Measurements from ENCODE around the gene TLE5.

TLE5 gene

DNA sequence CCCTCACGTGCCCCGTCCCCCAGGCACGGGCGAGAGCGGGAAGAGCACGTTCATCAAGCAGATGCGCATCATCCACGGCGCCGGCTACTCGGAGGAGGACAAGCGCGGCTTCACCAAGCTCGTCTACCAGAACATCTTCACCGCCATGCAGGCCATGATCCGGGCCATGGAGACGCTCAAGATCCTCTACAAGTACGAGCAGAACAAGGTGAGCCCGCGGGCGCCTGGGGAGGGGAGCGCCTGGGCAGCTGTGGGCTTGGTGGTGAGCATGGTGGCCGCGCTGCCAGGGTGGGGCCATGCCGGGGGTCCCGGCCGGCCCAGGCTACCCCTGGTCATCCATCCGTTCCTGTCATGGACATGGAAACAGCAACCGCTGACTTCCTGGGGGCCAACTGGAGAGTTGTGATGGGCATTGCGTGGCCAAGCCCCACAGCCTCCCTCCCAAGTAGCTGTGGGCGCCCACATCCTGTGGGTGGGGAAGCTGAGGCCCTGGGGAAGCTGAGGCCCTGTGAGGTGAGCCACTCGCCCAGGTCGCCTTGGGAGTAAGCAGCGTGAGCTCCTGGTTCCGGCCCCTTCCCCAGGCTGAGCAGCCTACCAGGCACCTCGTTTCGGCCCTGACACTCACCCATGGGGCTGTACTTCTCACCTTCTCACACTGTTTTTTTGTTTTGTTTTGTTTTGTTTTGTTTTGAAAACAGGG is 48.0 kb upstream of the TLE5 start:
- no peak for TF ChIP-seq ZNF70 (CRISPR knock-in tag; IDR thresholded peaks at IDR 0.05)
- no peak for TF ChIP-seq GLIS3 (CRISPR knock-in tag; IDR thresholded peaks at IDR 0.05)
- TF ChIP-seq ZFP3 (CRISPR knock-in tag; IDR thresholded peaks at IDR 0.05): no peak
- TF ChIP-seq RARB (CRISPR knock-in tag; IDR thresholded peaks at IDR 0.05): no peak
- TF ChIP-seq ESRRG (CRISPR knock-in tag; IDR thresholded peaks at IDR 0.05): no peak
- TF ChIP-seq TOX (CRISPR knock-in tag; IDR thresholded peaks at IDR 0.05; ENCODE audit: borderline replicate concordance): no peak
- ATAC-seq: no peak

DNA sequence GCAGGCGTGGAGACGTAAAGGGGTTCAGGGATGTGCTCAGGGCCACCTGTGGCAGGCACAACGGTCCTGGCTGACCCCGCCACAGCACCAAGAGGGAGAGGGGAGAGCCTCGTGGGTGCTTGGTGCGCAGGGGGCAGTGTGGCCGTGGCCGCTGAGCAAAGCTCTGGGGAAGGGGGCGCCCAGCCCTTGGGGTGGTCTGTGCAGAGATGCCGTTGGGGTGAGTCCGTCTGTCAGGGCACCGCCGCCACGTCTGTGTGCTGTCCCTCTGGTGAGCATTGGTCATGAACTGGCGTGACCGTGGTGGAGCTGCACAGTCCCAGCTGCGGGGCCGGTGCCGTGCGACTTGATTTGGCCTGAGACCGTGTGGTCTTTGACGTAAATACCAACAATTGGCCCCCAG is 47.2 kb upstream of the TLE5 start:
- TF ChIP-seq OSR1 (CRISPR knock-in tag; IDR thresholded peaks at IDR 0.05) (no peak), ISL1 (CRISPR knock-in tag; IDR thresholded peaks at IDR 0.05) (no peak), ARNTL (CRISPR knock-in tag; IDR thresholded peaks at IDR 0.05; ENCODE audit: borderline replicate concordance, low read depth) (no peak), GLIS3 (CRISPR knock-in tag; IDR thresholded peaks at IDR 0.05) (no peak), CSDC2 (CRISPR knock-in tag; IDR thresholded peaks at IDR 0.05) (no peak), TCF4 (CRISPR knock-in tag; IDR thresholded peaks at IDR 0.05; ENCODE audit: borderline replicate concordance) (no peak), ZC3H10 (CRISPR knock-in tag; IDR thresholded peaks at IDR 0.05) (no peak), RARB (CRISPR knock-in tag; IDR thresholded peaks at IDR 0.05) (no peak), ZNF70 (CRISPR knock-in tag; IDR thresholded peaks at IDR 0.05) (no peak), ESRRG (CRISPR knock-in tag; IDR thresholded peaks at IDR 0.05) (no peak), SNAI2 (CRISPR knock-in tag; IDR thresholded peaks at IDR 0.05) (no peak)
- TF ChIP-seq, protein P1, sequence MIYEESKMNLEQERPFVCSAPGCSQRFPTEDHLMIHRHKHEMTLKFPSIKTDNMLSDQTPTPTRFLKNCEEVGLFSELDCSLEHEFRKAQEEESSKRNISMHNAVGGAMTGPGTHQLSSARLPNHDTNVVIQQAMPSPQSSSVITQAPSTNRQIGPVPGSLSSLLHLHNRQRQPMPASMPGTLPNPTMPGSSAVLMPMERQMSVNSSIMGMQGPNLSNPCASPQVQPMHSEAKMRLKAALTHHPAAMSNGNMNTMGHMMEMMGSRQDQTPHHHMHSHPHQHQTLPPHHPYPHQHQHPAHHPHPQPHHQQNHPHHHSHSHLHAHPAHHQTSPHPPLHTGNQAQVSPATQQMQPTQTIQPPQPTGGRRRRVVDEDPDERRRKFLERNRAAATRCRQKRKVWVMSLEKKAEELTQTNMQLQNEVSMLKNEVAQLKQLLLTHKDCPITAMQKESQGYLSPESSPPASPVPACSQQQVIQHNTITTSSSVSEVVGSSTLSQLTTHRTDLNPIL (CRISPR knock-in tag; IDR thresholded peaks at IDR 0.05; ENCODE audit: low read depth): no peak
- TF ChIP-seq, protein P2, sequence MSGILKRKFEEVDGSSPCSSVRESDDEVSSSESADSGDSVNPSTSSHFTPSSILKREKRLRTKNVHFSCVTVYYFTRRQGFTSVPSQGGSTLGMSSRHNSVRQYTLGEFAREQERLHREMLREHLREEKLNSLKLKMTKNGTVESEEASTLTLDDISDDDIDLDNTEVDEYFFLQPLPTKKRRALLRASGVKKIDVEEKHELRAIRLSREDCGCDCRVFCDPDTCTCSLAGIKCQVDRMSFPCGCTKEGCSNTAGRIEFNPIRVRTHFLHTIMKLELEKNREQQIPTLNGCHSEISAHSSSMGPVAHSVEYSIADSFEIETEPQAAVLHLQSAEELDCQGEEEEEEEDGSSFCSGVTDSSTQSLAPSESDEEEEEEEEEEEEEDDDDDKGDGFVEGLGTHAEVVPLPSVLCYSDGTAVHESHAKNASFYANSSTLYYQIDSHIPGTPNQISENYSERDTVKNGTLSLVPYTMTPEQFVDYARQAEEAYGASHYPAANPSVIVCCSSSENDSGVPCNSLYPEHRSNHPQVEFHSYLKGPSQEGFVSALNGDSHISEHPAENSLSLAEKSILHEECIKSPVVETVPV (CRISPR knock-in tag; IDR thresholded peaks at IDR 0.05): no peak
- TF ChIP-seq, protein P3, sequence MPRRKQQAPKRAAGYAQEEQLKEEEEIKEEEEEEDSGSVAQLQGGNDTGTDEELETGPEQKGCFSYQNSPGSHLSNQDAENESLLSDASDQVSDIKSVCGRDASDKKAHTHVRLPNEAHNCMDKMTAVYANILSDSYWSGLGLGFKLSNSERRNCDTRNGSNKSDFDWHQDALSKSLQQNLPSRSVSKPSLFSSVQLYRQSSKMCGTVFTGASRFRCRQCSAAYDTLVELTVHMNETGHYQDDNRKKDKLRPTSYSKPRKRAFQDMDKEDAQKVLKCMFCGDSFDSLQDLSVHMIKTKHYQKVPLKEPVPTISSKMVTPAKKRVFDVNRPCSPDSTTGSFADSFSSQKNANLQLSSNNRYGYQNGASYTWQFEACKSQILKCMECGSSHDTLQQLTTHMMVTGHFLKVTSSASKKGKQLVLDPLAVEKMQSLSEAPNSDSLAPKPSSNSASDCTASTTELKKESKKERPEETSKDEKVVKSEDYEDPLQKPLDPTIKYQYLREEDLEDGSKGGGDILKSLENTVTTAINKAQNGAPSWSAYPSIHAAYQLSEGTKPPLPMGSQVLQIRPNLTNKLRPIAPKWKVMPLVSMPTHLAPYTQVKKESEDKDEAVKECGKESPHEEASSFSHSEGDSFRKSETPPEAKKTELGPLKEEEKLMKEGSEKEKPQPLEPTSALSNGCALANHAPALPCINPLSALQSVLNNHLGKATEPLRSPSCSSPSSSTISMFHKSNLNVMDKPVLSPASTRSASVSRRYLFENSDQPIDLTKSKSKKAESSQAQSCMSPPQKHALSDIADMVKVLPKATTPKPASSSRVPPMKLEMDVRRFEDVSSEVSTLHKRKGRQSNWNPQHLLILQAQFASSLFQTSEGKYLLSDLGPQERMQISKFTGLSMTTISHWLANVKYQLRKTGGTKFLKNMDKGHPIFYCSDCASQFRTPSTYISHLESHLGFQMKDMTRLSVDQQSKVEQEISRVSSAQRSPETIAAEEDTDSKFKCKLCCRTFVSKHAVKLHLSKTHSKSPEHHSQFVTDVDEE (CRISPR knock-in tag; IDR thresholded peaks at IDR 0.05): no peak
- TF ChIP-seq, protein P4, sequence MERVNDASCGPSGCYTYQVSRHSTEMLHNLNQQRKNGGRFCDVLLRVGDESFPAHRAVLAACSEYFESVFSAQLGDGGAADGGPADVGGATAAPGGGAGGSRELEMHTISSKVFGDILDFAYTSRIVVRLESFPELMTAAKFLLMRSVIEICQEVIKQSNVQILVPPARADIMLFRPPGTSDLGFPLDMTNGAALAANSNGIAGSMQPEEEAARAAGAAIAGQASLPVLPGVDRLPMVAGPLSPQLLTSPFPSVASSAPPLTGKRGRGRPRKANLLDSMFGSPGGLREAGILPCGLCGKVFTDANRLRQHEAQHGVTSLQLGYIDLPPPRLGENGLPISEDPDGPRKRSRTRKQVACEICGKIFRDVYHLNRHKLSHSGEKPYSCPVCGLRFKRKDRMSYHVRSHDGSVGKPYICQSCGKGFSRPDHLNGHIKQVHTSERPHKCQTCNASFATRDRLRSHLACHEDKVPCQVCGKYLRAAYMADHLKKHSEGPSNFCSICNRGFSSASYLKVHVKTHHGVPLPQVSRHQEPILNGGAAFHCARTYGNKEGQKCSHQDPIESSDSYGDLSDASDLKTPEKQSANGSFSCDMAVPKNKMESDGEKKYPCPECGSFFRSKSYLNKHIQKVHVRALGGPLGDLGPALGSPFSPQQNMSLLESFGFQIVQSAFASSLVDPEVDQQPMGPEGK (CRISPR knock-in tag; IDR thresholded peaks at IDR 0.05; ENCODE audit: borderline replicate concordance): no peak
- no peak for ATAC-seq

DNA sequence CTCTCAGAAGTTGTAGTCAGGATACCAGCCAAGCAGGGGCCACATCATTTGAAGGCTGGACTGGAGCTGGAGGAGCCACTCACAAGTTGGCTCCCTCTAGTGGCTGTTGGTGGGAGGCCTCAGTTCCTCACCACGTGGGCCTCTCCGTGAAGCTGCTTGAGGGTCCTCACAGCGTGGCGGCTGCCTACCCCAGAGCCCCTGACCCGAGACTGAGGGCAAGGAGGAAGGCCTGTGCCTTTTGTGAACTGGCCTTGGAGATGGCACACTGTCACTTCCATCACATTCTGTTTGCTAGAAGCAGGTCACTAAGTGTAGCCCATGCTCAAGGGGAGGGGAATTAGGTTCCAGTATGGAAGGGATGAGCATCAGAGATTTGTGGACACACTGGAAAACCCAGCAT is 46.5 kb upstream of the TLE5 start:
- ATAC-seq: peak; percentile 90

DNA sequence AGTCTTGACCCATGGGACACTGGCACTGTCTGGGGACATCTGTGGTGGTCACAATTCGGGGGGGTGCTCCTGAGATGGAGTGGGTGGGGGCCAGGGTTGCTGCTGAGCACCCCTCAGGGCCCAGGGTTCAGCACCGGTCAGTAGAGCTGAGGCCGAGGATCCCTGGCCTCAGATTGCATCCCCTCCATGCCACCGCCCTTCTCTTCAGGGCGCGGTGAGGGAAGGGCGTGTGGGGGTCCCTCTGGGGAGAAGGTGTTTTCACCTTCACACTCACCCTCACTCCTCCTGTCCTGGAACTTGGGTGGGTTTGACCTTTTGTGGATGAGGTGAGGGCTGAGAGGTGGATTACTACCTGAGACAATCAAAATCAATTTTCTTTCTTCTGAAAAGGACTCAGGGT is 45.4 kb upstream of the TLE5 start:
- no peak for ATAC-seq
- no peak for TF ChIP-seq ARNTL (CRISPR knock-in tag; IDR thresholded peaks at IDR 0.05; ENCODE audit: borderline replicate concordance, low read depth)
- TF ChIP-seq, protein P5, sequence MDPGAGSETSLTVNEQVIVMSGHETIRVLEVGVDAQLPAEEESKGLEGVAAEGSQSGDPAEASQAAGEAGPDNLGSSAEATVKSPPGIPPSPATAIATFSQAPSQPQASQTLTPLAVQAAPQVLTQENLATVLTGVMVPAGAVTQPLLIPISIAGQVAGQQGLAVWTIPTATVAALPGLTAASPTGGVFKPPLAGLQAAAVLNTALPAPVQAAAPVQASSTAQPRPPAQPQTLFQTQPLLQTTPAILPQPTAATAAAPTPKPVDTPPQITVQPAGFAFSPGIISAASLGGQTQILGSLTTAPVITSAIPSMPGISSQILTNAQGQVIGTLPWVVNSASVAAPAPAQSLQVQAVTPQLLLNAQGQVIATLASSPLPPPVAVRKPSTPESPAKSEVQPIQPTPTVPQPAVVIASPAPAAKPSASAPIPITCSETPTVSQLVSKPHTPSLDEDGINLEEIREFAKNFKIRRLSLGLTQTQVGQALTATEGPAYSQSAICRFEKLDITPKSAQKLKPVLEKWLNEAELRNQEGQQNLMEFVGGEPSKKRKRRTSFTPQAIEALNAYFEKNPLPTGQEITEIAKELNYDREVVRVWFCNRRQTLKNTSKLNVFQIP (CRISPR knock-in tag; IDR thresholded peaks at IDR 0.05; ENCODE audit: borderline replicate concordance, low read depth): no peak
- no peak for TF ChIP-seq PPARA (CRISPR knock-in tag; IDR thresholded peaks at IDR 0.05; ENCODE audit: borderline replicate concordance)
- TF ChIP-seq ZFP30 (CRISPR knock-in tag; IDR thresholded peaks at IDR 0.05): no peak
- TF ChIP-seq, protein P1 (CRISPR knock-in tag; IDR thresholded peaks at IDR 0.05; ENCODE audit: low read depth): no peak
- no peak for TF ChIP-seq ESRRG (CRISPR knock-in tag; IDR thresholded peaks at IDR 0.05)
- no peak for TF ChIP-seq BACH2 (CRISPR knock-in tag; IDR thresholded peaks at IDR 0.05; ENCODE audit: borderline replicate concordance)
- TF ChIP-seq, protein P3 (CRISPR knock-in tag; IDR thresholded peaks at IDR 0.05): no peak
- TF ChIP-seq ZC3H10 (CRISPR knock-in tag; IDR thresholded peaks at IDR 0.05): no peak
- no peak for TF ChIP-seq CSDC2 (CRISPR knock-in tag; IDR thresholded peaks at IDR 0.05)
- TF ChIP-seq ZFP3 (CRISPR knock-in tag; IDR thresholded peaks at IDR 0.05): no peak

More for the DNA sequence above, 46.5 kb upstream of the TLE5 start:
- TF ChIP-seq ZNF8 (CRISPR knock-in tag; IDR thresholded peaks at IDR 0.05) (no peak), ZNF565 (CRISPR knock-in tag; conservative IDR thresholded peaks at IDR 0.05; ENCODE audit: low read depth) (peak; percentile 97)

Data from SK-N-SH treated with all-trans-retinoic acid at 6 μM for 48 hours (cell line).